GM12892 (cell line): Measurements from ENCODE around the gene SPATA24.

Experiments used
- POLR2A ChIP-seq: IDR thresholded peaks from 2 replicates; pipeline ENCODE4 v1.6.1; 2011; ENCODE audit warnings: low read depth, low read length, control low read depth
- POLR2AphosphoS5 ChIP-seq: IDR thresholded peaks from 2 replicates; pipeline ENCODE4 v1.6.1; 2011; ENCODE audit warnings: low read depth, low read length, control low read depth
- TAF1 ChIP-seq: IDR thresholded peaks from 2 replicates; pipeline ENCODE4 v1.6.1; 2011; ENCODE audit warnings: low read depth, mild to moderate bottlenecking, control low read depth, low read length, borderline replicate concordance

DNA sequence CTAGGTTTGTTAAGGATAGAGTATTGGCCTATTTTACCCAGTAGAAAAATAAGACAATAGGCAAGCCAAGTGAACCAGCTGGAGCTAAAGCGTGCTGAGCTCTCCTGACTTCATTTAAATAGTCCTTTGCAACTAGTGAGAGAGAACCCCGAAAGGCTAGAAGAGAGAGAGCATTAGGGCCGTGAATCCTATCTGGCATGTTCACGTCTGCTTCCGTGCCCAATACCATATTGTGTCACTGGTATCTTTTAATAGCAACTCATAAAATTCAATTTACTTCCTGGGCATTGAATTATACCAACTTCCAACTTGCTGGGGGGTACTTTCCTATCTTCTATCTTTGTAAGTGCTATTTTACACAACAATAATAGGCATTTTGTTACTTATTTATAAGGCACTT is 21.6 kb upstream of the SPATA24 start:
- TF ChIP-seq POLR2A (no peak), POLR2AphosphoS5 (no peak), TAF1 (no peak)
